ENCODE measurements around the gene GET4.
"Not testable (repeated sequence)": the region's sequence is repeated elsewhere in the genome, so short reads cannot be mapped to it uniquely, and the experiment has no call there.

GET4 gene

DNA sequence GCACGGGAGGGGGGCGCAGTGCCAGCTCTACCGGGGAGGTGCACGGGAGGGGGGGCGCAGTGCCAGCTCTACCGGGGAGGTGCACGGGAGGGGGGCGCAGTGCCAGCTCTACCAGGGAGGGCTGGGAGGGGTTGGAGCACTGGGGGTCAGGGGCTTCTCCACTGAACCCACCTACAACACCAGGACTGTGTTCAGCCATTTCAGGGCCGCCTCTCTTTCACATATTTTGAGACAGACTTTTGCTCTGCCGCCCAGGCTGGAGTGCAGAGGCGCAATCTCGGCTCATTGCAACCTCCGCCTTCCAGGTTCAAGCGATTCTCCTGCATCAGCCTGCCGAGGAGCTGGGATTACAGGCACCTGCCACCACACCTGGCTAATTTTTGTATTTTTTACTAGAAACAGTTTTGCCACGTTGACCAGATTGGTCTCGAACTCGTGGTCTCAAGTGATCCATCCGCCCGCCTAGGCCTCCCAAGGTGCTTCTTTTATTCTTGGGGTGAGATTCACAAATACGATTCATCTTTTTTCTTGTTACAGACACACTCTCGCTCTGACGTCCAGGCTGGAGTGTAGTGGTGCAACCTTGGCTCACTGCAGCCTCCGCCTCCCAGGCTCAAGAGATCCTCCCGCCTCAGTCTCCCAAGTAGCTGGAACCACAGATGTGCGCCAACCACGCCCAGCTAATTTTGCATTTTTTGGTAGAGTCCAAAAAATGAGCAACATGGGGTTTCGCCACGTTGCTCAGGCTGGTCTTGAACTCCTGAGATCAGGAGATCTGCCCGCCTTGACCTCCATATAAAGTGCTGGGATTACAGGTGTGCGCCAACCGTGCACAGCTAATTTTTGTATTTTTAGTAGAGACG lies 41.1 kb downstream of the GET4 start:
- no peak for DNase-seq

- DNase-seq, result no peak
Measured at GRCh38 chr7:918118-918425, 41.7 kb downstream of the GET4 start.

- DNase-seq, result peak; percentile 12
Measured at GRCh38 chr7:918441-919113, 42.2 kb downstream of the GET4 start.

- peak; percentile 13 for DNase-seq
Measured at GRCh38 chr7:919114-919442, 42.7 kb downstream of the GET4 start.

DNA sequence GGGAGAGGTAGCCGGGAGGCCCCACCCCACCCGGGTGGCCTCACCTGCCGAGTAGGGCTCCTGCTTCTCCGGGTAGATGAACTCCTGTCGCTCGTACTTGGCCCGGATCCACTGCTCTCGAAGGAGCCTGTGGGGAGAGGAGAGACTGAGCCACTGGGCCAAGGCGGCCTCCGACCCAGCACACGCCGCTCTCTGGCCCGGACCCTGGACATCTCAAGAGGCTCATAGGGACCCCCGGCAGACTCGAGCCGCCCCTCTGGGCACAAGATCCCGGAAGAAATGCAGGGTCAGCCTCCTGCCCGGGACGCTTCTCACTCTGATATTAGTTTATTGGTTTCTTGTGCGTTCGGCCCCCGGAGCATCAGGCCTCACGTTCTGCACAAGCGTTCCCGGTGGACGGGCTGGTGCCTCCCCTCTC lies 43.6 kb downstream of the GET4 start:
- DNase-seq, result peak; percentile 13

DNA sequence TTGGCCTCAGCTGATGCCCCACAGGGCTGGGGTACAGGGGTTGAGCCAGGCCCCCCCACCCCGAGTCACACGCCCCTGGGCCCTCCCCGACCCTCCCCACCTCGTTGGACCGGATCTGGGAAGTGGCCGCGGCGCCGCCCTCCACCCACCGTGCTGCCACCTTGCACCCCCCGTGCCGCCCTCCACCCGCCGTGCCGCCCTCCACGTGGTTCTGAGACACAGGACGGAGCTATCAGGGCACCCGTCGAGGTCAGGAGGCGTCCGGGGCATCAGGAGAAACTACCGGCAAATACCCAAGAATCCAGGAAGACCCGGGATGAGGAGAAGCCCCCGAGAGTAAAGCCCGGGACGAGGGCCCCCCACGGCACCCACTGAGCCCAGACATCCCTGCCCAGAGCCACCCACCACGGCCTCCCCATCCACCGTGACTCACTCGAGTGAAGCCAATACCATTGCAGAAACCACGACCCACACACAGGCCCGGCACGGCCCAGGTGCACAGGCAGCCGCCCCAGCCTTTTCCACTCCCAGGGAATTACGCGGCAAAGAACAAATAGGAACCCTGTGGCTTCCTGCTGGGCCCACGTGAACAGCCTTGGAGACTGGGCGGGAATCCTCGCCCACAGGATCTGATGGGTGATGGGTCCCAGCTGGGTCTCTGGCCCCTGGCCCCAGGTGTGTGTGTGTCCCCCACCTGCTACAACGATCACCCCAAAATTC lies 44.2 kb downstream of the GET4 start:
- peak; percentile 36 for DNase-seq

DNA sequence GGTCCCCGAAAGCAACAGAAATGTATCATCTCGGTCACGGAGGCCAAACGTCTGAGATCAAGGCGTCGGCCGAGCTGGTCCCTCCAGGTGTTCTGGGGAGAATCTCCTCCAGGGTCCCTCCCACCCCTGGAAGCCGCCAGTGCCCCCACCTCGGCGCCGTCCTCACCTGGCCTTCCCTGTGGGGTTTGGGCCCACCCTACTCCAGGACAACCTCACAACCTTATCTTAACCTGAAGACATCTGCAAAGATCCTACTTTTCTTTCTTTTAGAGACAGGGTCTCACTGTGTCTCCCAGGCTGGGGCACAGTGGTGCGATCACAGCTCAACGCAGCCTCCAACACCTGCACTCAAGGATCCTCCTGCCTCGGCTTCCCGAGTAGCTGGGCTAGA lies 44.7 kb downstream of the GET4 start:
- no peak for DNase-seq

- peak; percentile 47 for DNase-seq
Measured at GRCh38 chr7:921581-922333, 45.4 kb downstream of the GET4 start.

- peak; percentile 63 for DNase-seq
Measured at GRCh38 chr7:922334-923107, 46.2 kb downstream of the GET4 start.

DNA sequence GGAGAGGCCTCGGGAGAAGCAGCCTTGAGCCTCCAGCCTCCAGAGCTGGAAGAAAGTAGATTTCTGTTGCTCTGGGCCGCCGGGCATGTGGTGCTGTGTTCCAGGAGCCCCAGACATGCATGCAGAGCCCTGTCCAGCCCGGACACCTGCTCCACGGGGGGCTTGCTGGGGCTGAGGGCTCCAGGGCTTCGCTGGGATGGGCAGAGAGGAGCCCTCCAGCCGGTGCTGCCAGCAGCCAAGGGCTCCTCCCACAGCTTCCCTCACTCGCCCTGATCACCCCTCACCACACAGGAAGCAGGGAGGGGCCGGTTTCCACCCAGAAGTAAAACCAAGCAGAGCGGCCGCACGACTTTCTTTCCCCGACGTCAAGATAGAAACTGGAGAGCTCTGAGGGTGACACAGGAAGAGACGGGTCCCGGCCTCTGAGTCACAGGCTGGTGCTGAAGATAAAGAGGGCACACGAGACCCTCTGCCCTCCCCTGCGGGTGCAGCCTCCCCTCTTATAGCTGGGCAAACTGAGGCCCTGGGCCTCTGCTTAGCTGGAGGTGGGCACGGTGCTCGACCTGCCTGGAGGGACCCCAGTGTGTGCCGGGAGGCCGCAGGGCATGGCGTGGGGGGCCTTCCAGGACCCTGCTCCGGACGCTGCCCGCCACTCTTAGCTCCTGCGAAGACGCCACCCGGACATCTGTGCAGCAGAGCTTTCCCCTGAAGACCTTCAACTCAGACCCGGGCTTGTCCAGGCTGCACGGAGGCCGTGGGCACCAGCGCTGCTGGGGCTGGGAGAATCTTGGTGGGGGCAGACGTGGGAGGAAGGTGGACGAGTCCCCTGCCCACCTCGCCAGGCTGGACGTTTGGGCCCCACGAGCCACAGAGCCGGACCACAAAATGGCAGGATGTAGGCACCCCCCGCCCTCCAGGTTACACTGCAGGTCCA lies 47.0 kb downstream of the GET4 start:
- peak; percentile 88 for DNase-seq

- not testable (repeated sequence) for DNase-seq
Measured at GRCh38 chr7:924042-924441, 47.7 kb downstream of the GET4 start.

DNA sequence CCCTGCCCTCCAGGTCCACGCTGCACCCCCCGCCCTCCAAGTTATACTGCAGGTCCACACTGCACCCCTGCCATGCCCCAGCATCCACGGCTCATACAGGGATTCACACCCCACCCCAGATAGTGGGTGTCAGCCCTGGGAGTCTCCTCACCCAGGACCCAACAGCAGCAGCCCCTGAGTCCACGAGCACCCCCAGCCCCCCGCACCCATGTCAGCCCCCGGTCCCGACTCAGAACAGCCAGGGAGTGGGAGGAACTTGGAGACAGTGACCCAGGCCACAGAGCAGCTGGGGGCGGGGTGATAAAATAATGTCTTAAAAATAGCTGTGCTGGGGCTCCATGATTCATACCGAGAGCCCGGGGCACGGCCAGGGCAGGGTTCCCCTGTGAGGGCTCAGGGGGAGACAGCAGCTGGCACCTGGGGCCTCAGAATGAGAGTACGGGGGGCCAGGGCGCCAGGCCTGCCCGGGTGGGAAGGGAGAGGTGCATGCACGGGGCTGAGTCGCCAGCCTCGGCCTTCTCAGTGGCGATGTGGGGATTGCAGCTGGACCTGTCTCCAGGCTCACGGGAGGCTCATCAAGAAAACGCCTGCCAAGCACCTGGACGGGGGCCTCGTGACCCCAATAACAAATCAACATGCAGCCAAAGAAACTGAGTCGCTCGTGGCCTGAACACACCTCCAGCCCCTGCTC lies 48.3 kb downstream of the GET4 start:
- DNase-seq, result peak; percentile 53

DNA sequence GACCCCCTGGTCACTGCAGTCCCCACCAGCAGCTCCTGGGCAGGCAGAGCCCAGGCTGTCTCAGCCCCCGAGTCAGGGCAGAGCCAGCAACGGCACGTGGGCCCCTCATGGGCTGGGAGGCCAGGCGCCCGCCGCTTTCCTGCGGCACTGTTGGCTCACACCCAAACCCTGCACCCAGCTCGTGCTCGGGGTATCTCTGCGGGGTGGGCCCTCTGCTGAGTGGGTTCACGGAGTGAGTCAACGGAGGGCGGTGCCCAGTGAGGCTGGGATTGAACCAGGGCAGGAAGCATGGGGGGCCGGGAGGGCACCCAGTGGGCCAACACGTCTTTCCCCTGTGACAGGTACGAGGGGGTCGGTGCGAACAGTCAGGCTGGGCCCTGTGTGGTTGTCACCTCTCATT lies 49.2 kb downstream of the GET4 start:
- peak; percentile 77 for DNase-seq

GRCh38 chr7:926061-927030 lies 50.0 kb downstream of the GET4 start:
- DNase-seq, result no peak

- no peak for DNase-seq
Measured at GRCh38 chr7:927031-927671, 50.8 kb downstream of the GET4 start.

DNA sequence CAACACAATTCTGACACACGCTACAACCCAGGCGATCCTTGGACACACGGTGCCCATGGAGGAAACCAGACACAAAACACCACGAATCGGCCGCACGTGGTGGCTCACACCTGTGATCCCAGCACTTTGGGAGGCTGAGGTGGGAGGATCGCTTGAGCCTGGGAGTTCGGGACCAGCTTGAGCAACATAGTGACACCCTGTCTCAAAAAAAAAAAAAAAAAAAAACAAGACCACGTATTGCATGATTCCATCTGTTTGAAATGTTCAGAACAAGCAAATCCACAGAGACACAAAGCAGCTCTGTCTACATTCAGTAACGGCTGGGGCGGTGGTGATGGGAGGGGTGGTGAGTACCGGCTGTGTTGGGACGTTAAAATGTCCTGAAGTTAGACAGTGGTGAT lies 53.0 kb downstream of the GET4 start:
- no peak for DNase-seq

DNA sequence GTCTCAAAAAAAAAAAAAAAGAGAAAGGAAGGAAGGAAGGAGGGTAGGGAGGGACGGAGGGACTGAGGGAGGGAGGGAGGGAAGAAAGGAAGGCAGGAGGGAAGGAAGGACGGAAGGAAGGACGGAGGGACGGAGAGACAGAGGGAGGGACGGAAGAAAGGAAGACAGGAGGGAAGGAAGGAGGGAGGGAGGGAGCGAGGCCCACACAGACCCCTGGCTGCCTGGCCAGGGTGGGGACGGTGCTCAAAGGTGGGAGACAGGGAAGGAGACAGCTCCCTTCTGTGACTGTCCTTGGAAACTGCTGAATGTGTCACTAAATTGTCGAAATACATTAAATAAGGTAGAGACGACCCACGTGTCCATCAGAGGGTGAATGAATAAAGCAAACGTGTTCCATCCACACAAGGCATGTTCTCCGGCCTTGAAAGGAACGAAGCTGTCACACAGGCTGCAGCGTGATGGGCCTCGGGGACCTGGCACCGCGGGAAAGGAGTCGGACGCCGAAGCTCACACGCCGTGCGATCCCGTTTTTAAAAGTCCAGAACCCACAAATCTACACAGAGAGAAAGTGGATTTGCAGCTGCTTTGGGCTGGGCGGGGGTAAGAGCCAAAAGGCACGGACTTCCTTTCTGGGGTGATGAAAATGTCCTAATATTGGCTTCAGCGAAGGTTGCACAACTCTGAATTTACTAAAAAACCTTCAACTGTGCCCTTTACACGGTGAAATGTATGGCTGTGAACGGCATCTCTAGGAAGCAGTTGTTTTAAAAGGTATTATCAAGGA lies 54.8 kb downstream of the GET4 start:
- no peak for DNase-seq
